IgD-negative memory B cell (primary cell): ENCODE results near the gene C11orf21. TPM values are rescaled to one million over a fixed set of nuclear protein-coding genes. Genes with fewer than 3 reads are reported as not detected.

Source experiments
- H3K27ac Mint-ChIP-seq, 3 donors: one replicate each; pipeline ENCODE4 v1.8.0; 2020 to 2022; ENCODE audit warnings: mild to moderate bottlenecking in 3 of 3, mixed read lengths in 3 of 3, moderate library complexity in 1 of 3
- H3K27me3 Mint-ChIP-seq: one replicate; pipeline ENCODE4 v1.8.0; 2021; ENCODE audit warnings: mixed read lengths
- H3K36me3 Mint-ChIP-seq: one replicate; pipeline ENCODE4 v1.8.0; 2020; ENCODE audit warnings: mild to moderate bottlenecking, mixed read lengths
- H3K4me1 Mint-ChIP-seq, 3 donors: one replicate each; pipeline ENCODE4 v1.8.0; 2020 to 2022; ENCODE audit warnings: mixed read lengths in 3 of 3, mild to moderate bottlenecking in 1 of 3
- H3K4me3 Mint-ChIP-seq, 4 donors: one replicate each; pipeline ENCODE4 v1.8.0; 2020 to 2022; ENCODE audit warnings: mild to moderate bottlenecking in 4 of 4, mixed read lengths in 4 of 4, moderate library complexity in 3 of 4
- H3K9me3 Mint-ChIP-seq, 3 donors: one replicate each; pipeline ENCODE4 v1.8.0; 2020 to 2021; ENCODE audit warnings: mixed read lengths in 3 of 3, mild to moderate bottlenecking in 1 of 3
- polyA plus RNA-seq: library from polyadenylated mRNA; unstranded; fragments of 300-500 nt; fragmentation: Illumina TruSeq; gene quantifications from one replicate; pipeline ENCODE4 v1.2.3, GENCODE V29; 2021

Gene C11orf21
- polyA plus RNA-seq, 1 donor from 2014 or later: 6.2 TPM

DNA sequence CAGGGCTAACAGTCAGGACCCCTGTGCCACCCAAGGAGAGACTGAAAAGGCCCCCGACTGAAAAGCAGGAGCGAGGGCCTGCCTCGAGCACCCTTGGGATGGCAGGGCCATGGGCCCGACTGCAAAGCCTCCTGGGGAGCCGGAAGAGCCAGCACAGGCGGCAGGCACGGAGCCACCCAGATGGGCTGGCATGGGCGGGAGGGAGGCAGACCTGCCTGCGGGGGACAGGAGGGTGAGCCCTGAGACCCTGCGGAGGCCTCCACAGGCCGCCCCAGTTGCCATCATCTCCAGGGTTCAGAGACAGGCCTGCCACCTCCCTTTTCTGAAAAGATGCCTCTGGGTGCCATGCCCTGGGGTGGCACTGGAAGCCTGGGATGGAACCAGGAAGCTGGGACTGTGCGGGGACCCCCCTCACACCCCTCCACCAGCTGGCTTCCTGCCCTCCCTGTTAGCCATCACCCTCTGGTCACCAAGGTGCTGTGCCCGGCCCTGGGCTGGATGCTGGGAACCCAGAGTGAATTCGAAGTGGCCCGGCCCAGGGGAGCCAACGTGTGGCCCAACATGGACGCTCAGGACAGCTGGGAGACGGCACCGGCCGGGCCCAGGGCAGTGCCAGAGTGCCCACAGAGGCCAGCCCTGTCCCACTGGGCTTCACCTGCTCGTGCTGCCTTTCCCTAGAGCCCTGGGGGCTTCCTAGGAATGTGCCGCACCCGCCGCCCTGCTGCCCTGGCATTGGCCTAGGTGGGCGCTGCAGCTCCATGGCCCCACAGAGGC is 13.9 kb upstream of the C11orf21 start:
- Mint-ChIP-seq H3K4me3 (no peak overlapping the region), H3K9me3 (no peaks in the 10 kb centered on the region), H3K36me3 (peaks cover 5% of the 10 kb centered on the region), H3K27ac (no peak overlapping the region), H3K4me1 (peaks cover 0 to 2% (median 0%) of the 10 kb centered on the region in 3 donors), H3K27me3 (no peaks in the 10 kb centered on the region)

DNA sequence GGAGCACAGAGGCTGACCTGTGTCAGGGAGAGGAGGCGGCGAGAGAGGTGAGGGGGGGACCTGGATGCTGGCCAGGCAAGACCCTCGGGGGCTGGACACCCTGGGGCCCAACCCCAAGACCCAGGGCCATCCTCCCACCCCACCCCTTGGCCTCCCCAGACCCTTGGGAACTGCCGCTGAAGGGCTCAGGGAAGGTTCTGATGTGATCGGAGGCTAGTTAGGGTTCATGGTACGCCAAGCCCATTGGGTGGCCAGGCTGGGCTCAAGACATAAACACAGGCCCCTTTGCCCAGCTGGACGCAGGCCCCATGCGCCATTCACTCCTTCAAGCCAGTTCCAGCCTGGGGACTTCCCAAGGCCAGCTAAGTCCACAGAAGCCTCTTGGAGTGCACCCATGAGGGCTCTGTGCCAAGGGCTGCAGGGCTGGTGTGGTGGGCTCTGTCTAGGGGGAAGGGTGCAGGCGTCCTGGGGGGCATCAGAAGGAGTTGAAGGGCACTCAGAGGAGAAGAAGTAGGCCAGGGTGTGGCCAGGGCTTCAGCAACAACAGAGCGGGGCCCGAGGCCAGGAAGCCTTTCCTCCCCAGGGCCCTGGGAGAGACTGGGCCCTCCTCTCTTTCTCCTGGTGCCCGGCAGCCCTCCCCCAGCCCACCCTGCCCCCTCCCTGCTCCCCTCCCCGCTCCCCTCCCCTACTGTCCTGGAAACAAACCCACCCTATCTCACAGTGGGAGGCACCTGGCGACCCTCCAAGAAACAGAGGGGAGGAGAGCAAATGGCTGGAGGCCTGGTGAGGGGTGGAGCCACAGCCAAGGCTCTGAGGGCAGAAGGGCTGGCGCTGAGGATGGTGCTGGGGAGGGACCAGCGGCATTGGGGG is 13.0 kb upstream of the C11orf21 start:
- Mint-ChIP-seq H3K27ac (no peak overlapping the region), H3K9me3 (no peaks in the 10 kb centered on the region), H3K27me3 (no peaks in the 10 kb centered on the region), H3K36me3 (peaks cover 5% of the 10 kb centered on the region), H3K4me3 (no peak overlapping the region), H3K4me1 (peaks cover 0 to 2% (median 0%) of the 10 kb centered on the region in 3 donors)

DNA sequence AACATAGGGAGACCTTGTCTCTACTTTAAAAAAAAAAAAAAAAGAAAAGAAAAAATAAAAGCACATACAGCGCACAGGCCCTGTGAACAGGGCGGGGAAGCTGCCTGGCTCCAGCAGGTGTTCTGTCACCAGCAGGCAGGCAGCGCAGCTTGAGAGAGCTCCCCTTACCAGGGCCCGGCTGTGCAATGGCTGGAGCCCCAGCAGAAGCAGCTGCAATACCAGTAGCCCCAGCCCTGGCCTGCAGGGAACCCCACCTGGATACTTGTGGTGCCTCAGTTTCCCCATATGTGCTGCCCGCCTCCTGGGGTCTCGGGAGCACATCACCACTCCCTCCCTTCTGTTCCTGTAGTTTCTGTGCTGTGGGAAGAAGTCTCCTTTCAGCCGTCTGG is 12.4 kb upstream of the C11orf21 start:
- Mint-ChIP-seq H3K4me3 (no peak overlapping the region), H3K4me1 (peaks cover 0 to 2% (median 0%) of the 10 kb centered on the region in 3 donors), H3K27ac (no peak overlapping the region), H3K27me3 (no peaks in the 10 kb centered on the region), H3K9me3 (no peaks in the 10 kb centered on the region), H3K36me3 (peaks cover 5% of the 10 kb centered on the region)

DNA sequence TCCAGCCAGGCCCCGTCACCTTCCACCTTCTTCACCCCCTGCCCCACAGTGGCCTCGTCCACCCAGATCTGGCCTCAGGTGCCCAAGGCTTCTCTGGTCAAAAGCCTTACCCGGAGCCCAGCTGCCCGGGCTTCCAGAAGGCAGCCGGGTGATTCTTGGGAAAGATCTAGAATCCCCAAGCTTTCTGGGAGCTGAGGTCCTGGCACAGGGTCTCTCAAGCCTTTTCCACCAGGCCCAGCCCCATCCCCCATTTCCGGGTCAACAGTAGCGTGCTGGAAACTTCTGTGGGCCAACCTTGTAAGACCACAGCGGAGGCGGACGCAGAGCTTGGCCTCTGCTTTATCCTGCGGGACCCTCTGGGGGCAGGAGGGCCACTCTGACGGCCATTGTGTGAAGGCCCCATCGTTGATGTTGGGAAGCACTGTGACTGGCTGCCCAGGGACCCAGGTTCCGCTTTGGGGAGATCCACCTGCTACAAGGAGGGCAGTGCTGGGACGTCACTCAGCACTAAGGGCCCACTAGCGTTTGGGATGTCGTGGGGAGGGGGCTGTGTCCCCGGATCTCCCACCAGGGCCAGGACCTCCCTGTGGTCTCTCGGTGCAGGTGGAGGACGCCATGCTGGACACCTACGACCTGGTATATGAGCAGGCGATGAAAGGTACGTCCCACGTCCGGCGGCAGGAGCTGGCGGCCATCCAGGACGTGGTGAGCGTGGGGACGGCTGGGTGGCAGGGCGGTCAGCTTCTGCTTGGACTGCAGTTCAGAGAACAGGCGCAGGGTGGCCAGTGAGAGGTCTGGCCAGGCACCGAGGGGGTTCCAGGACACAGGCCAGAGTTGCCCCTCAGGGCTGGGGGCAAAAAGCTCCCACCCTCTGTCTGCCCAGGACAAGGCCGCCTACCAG is 11.6 kb upstream of the C11orf21 start:
- Mint-ChIP-seq H3K9me3 (no peaks in the 10 kb centered on the region), H3K27ac (no peak overlapping the region), H3K4me1 (peaks cover 0 to 2% (median 0%) of the 10 kb centered on the region in 3 donors), H3K36me3 (peaks cover 5% of the 10 kb centered on the region), H3K27me3 (no peaks in the 10 kb centered on the region), H3K4me3 (no peak overlapping the region)

DNA sequence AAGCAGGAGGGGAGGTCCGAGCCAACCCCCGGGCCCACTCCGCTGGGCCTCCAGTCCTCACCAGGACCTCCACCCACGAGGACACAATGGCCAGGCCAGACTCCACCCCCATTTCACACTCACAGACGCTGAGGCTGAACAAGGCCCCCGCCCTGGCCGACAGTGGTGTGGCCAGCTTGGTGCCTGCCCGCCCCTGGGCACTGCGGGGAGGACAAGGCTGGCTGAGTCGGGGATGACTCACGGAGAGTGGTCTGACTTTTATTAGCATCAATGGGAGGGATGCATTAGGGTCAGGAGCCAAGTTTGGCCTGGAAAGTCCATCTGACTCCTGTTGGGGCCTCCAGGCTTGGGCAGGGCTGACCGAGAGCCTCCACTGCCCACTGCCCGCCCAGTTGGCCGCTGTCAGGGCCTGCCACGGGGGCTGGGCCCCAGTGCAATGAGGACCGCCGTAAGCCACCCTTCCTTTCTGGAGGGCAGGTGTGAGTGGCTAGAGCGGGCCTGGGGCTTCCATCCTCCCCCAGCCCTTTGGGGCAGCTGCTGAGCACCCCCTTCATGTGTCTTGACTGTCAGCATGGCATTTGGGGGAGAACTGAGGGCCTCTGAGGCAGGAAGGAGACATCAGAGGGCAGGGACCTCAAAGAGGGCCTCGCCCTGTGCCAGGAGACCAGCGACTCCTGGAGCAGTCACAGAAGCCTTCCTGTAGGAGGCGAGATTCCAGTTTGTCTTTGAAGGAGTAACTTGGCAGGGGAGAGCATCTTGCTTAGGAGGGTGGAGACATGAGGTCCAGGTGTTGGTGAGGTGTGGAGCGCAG is 10.7 kb upstream of the C11orf21 start:
- Mint-ChIP-seq H3K27me3 (no peaks in the 10 kb centered on the region), H3K4me3 (no peak overlapping the region)

DNA sequence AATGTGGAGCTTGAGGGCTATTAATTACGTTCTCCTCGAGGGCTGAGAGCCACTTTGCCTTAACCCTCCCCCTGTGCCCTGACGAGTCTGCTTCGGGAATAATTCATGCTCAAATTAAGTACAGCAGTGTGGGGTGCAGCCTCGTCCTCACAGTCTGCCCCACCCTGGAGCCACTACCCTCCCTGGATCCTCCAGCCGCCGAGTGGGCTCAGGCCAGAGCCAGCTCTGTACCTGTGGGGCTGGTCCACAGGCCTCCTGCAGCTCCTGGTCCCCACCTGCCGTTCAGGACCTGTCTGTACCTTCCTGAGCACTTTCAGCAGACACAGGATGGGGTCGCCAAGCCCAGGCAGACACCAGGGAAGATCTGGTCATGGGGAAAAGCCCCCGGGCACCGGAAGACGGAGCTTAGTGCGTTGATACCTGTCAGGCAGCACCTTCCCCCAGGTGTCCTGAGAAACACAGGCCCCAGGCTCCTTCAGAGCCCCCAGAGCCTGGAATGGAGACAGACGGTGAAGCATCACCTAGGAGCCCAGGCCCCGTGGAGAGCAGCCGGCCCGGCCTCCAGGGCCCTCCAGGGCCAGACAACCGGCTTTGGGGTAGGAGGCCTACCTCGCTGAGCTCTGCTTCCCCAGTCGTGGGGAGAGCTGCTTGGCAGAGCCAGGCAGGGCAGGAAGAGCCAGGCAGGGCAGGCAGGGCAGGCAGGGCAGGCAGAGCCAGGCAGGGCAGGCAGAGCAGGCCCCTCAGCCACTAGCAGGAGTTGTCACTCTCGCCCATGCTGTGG is 9.8 kb upstream of the C11orf21 start:
- Mint-ChIP-seq H3K27me3 (no peaks in the 10 kb centered on the region), H3K4me1 (peaks cover 0 to 2% (median 0%) of the 10 kb centered on the region in 3 donors), H3K9me3 (no peaks in the 10 kb centered on the region), H3K4me3 (no peak overlapping the region), H3K27ac (no peak overlapping the region), H3K36me3 (no peaks in the 10 kb centered on the region)

More for the DNA sequence above, 10.7 kb upstream of the C11orf21 start:
- peaks cover 5% of the 10 kb centered on the region for H3K36me3 Mint-ChIP-seq
- peaks cover 0 to 2% (median 0%) of the 10 kb centered on the region in 3 donors for H3K4me1 Mint-ChIP-seq
- no peak overlapping the region for H3K27ac Mint-ChIP-seq
- H3K9me3 Mint-ChIP-seq: no peaks in the 10 kb centered on the region

DNA sequence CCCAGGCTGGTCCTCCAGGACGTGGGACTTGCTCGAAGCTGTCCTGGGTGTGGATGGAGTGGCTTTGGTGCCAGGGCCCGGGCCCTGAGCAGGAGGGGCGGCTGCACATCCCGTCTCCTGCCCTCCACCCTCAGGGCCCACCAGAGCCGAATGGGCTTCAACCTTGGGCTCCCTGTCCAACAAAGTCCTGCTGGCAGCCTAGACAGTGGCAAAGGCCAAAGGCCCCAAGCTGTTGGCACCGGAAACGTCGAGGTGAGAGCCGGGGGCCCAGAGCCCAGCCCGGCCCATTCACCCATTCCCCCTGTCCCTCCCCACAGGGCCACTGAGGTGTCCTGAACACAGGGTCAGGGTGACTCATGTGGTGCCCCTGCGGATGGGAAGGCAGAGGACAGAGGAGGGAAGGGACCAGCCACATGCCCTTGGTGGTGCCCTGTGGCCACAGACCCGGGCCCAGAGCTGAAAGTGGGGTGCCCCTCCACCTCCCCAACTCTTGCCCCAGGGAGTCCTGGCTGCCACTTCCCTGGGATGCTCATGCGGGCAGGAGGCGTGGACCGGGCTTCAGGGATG is 9.2 kb upstream of the C11orf21 start:
- H3K4me3 Mint-ChIP-seq: no peak overlapping the region
- H3K27me3 Mint-ChIP-seq: no peaks in the 10 kb centered on the region
- no peak overlapping the region for H3K27ac Mint-ChIP-seq
- no peaks in the 10 kb centered on the region for H3K9me3 Mint-ChIP-seq
- peaks cover 0 to 7% (median 2%) of the 10 kb centered on the region in 3 donors for H3K4me1 Mint-ChIP-seq
- H3K36me3 Mint-ChIP-seq: no peaks in the 10 kb centered on the region

DNA sequence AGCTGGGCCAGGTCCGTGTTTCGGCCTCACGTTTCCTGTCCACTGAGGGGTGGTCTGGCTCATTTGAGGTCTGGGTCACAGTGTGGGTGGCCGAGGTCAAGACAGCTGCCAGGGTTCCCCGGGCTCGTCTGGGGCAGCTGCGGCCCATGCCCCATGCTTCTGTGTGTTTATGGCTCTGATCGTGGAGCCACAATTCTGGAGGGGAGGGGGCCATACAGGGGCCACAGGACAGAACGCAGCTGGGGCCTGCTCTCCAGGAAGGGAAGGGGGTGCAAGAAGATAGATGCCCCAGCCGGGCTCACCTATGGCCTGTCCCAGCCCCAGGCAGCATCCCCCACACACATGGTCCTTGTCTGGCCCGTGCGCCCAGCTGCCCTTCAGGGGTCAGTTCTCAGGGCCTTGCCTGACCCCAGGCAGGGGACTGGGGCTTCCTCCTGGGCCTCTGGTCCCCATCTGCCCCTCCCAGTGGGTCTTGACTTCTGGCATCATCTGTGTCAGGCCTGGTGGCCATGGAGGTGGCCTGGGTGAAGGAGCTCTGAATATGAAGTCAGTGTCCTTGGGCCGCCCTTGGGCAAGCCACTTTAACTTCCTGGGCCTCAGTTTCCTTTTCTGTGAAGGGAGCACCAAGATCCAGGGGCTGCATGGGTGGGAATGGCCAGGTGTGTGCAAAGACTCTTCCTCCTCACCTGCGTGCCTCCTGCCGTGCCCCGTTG is 8.5 kb upstream of the C11orf21 start:
- Mint-ChIP-seq H3K27ac (no peak overlapping the region), H3K27me3 (no peaks in the 10 kb centered on the region), H3K36me3 (no peaks in the 10 kb centered on the region), H3K4me1 (peaks cover 0 to 13% (median 6%) of the 10 kb centered on the region in 3 donors), H3K4me3 (no peak overlapping the region), H3K9me3 (no peaks in the 10 kb centered on the region)

DNA sequence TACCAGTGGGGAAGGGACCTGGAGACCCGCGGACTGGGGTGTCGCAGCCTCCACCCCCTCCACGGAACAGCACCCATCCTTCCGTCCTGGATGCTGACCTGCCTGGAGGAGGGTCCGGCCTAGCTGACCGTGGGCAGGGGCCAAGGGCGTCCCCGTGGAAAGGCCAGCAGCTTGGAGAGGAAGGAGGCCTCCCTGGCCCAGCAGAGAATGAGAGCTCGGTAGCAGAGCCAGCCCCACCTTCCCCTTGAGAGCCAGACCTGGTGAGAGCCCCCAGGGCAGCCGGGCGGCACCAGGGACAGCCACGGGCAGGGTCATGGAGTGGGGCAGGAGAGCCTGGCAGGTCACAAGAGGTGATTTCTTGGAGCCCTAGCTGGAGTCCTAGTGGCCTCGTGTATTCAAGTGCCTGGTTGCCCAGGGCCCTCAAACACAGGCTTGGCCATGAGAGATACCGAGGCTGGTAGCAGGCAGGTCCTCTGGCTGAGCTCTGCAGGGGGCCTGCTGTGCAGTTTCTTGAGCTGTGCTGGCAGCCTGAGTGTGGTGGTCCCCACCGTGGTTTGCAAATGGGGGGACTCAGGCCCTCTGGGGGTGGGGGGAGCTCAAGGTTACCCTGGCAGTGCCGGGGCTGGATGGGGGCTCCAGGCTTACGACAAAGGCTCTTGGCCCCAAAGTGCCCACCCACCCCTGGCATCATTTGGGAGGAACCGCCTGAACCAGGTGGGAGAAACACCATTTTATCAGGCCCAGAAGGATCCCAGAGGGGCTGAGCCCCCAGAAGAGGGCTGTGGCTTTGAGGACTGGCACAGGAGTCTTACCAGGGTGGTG is 7.7 kb upstream of the C11orf21 start:
- no peaks in the 10 kb centered on the region for H3K36me3 Mint-ChIP-seq
- no peak overlapping the region for H3K27ac Mint-ChIP-seq
- H3K4me3 Mint-ChIP-seq: no peak overlapping the region
- H3K9me3 Mint-ChIP-seq: no peaks in the 10 kb centered on the region
- peaks cover 0 to 16% (median 8%) of the 10 kb centered on the region in 3 donors for H3K4me1 Mint-ChIP-seq
- no peaks in the 10 kb centered on the region for H3K27me3 Mint-ChIP-seq

DNA sequence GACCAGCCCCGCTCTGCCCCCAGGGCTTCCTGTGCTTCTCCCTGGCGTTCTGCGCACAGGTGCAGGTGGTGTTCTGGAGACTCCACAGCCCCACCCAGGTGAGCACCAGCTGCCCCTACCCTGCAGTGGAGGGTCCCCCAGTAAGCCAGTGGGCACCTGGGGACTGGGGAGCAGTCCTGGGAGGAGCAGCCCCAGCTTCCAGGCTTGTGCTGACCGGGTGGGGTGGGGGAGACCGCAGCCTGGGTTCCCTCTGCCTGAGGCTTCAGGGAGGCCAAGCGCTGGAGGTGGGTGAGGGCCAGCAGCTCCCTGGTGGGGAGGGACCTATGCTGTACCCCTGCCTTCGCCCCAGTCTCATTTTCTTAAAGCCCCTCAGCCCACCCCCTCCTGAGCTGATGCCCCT is 7.0 kb upstream of the C11orf21 start:
- Mint-ChIP-seq H3K4me1 (peaks cover 0 to 16% (median 8%) of the 10 kb centered on the region in 3 donors), H3K27me3 (no peaks in the 10 kb centered on the region), H3K36me3 (no peaks in the 10 kb centered on the region), H3K4me3 (no peak overlapping the region), H3K9me3 (no peaks in the 10 kb centered on the region), H3K27ac (no peak overlapping the region)

DNA sequence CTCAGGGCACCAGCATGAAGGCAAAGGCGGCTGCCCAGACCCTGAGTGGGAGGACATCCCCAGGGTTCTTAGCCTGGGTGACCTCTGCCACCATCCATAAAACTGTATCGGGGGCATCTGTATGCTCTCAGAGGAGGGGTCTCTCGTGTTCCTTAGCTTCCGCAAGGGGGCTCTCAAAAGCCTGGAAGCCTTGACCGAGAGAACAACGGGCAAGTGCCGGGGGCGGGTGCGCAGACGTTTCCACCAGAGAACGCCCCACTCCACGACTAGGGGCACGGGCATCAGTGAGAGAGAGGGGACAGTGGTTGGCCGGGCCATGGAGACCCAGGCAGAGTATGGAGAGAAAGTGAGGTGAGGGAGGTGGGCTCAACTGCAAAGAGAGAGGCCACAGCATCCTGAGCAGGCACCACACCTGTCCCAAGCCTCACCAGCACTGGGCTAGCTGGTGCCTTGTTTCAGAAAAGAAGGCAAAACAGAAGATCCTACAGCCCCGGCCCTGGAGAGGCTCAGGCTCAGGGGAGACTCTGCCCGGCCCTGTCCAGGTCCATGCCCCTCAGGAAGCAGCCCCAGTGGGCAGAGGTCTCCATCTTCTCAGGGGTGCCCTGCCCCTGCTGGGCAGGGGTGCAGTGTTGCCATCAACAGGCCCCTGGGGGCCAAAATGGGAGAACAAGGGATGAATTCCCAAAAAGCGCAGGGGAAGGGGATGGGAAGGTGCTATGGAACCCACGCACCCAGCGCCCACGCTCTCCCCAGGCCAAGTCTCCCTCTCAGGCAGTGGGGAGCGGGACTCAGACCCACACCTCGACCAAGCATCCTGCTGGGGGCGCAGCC is 6.0 kb upstream of the C11orf21 start:
- peaks cover 0 to 16% (median 8%) of the 10 kb centered on the region in 3 donors for H3K4me1 Mint-ChIP-seq
- peak overlapping the region in 1 of 4 donors; percentile 45 for H3K4me3 Mint-ChIP-seq
- H3K9me3 Mint-ChIP-seq: no peaks in the 10 kb centered on the region
- H3K27me3 Mint-ChIP-seq: no peaks in the 10 kb centered on the region
- H3K27ac Mint-ChIP-seq: no peak overlapping the region
- H3K36me3 Mint-ChIP-seq: no peaks in the 10 kb centered on the region
